Measurements from ENCODE around the gene RPS19.
A peak's percentile ranks its signal among the peaks of the same experiment; 100 is the strongest.

Gene RPS19

GRCh38 chr19:41879080-41879479 lies 19.0 kb downstream of the RPS19 start:
- DNase-seq (ENCODE audit: low read depth in 2 of 2), result no peak

- no peak for DNase-seq (ENCODE audit: low read depth in 2 of 2)
Observed at GRCh38 chr19:41879670-41880328, 19.7 kb downstream of the RPS19 start.

- DNase-seq (ENCODE audit: low read depth in 2 of 2), result no peak
Observed at GRCh38 chr19:41880329-41880708, 20.3 kb downstream of the RPS19 start.

GRCh38 chr19:41882568-41883462 lies 22.8 kb downstream of the RPS19 start, which contains the start of gene ARHGEF1:
Gene ARHGEF1 (plus strand): TSS chr19:41883184. CDS start chr19:41888083, 4,899 bp downstream.
- DNase-seq (ENCODE audit: low read depth in 2 of 2), result peak in 1 of 2 donors; percentile 59

- DNase-seq (ENCODE audit: low read depth in 2 of 2), result no peak
Observed at GRCh38 chr19:41883463-41883820, 23.4 kb downstream of the RPS19 start.

GRCh38 chr19:41883821-41884733 lies 24.0 kb downstream of the RPS19 start:
- peak; percentile 71 to 86 for DNase-seq (ENCODE audit: low read depth in 2 of 2)

- no peak for DNase-seq (ENCODE audit: low read depth in 2 of 2)
Observed at GRCh38 chr19:41886761-41887710, 27.0 kb downstream of the RPS19 start.

GRCh38 chr19:41887711-41888382 lies 27.8 kb downstream of the RPS19 start:
- DNase-seq (ENCODE audit: low read depth in 2 of 2), result peak; percentile 72 to 82

GRCh38 chr19:41888926-41889325 lies 28.9 kb downstream of the RPS19 start:
- DNase-seq (ENCODE audit: low read depth in 2 of 2), result no peak

- DNase-seq (ENCODE audit: low read depth in 2 of 2), result no peak
Observed at GRCh38 chr19:41889896-41890295, 29.8 kb downstream of the RPS19 start.

- DNase-seq (ENCODE audit: low read depth in 2 of 2), result no peak
Observed at GRCh38 chr19:41890936-41891335, 30.9 kb downstream of the RPS19 start.

GRCh38 chr19:41892173-41892902 lies 32.3 kb downstream of the RPS19 start:
- DNase-seq (ENCODE audit: low read depth in 2 of 2), result no peak

- DNase-seq (ENCODE audit: low read depth in 2 of 2), result no peak
Observed at GRCh38 chr19:41893899-41894298, 33.8 kb downstream of the RPS19 start.

GRCh38 chr19:41894350-41894749 lies 34.3 kb downstream of the RPS19 start:
- no peak for DNase-seq (ENCODE audit: low read depth in 2 of 2)

GRCh38 chr19:41895745-41896580 lies 35.9 kb downstream of the RPS19 start:
- DNase-seq (ENCODE audit: low read depth in 2 of 2), result no peak

GRCh38 chr19:41896581-41896942 lies 36.5 kb downstream of the RPS19 start:
- no peak for DNase-seq (ENCODE audit: low read depth in 2 of 2)

GRCh38 chr19:41897181-41897580 lies 37.1 kb downstream of the RPS19 start:
- no peak for DNase-seq (ENCODE audit: low read depth in 2 of 2)

- no peak for DNase-seq (ENCODE audit: low read depth in 2 of 2)
Observed at GRCh38 chr19:41897820-41898219, 37.8 kb downstream of the RPS19 start.

GRCh38 chr19:41898235-41898634 lies 38.2 kb downstream of the RPS19 start:
- no peak for DNase-seq (ENCODE audit: low read depth in 2 of 2)
